HFFc6 (cell line): ENCODE measurements around the gene TSN. TPM values are rescaled to one million over a fixed set of nuclear protein-coding genes. Genes with fewer than 3 reads are reported as not detected.
"Not testable (repeated sequence)": the region's sequence is repeated elsewhere in the genome, so short reads cannot be mapped to it uniquely, and the experiment has no call there.

Experiments used
- DNase-seq: peaks from one replicate; pipeline ENCODE4 v3.0.0-alpha.2; 2018
- H3K27ac Mint-ChIP-seq: 2 replicates; pipeline ENCODE4 v1.8.0; 2020; ENCODE audit warnings: mild to moderate bottlenecking, mixed read lengths
- H3K27me3 Mint-ChIP-seq: 2 replicates; pipeline ENCODE4 v1.8.0; 2021; ENCODE audit warnings: mild to moderate bottlenecking, moderate library complexity, mixed read lengths; ENCODE audit not compliant: insufficient read depth
- H3K36me3 Mint-ChIP-seq: 2 replicates; pipeline ENCODE4 v1.8.0; 2021; ENCODE audit warnings: low read depth, mixed read lengths
- H3K4me1 Mint-ChIP-seq: 2 replicates; pipeline ENCODE4 v1.8.0; 2020; ENCODE audit warnings: low read depth, mixed read lengths
- H3K4me3 Mint-ChIP-seq: 2 replicates; pipeline ENCODE4 v1.8.0; 2020; ENCODE audit warnings: mild to moderate bottlenecking, moderate library complexity, mixed read lengths
- H3K9me3 Mint-ChIP-seq: 2 replicates; pipeline ENCODE4 v1.8.0; 2020; ENCODE audit warnings: mild to moderate bottlenecking, mixed read lengths
- total RNA-seq, 6 experiments: library from RNA; stranded (reverse); fragmentation: NEBNext Ultra II Directional; extraction: Animal tissue kit (Norgen Biotek cat#: 25700); gene quantifications; 2 replicates in 1 of 6; 3 replicates in 5 of 6; pipeline ENCODE4 v1.2.3, GENCODE V29; 2021
- TF ChIP-seq, protein P1 (sequence below): fragments of 200-600 bp; sonication (generic); IDR thresholded peaks from 2 replicates; pipeline ENCODE4 v1.5.0; 2021; ENCODE audit warnings: antibody characterized with exemption, mild to moderate bottlenecking

The TSN gene
- total RNA-seq, 6 experiments from 2014 or later: 74.8 to 91.2 (median 83.2) TPM

- Mint-ChIP-seq H3K4me1 (0 out of 2 replicates have a peak, but pooled peaks cover 5% of the 10 kb centered on the region), H3K27me3 (peaks cover 17% of the 10 kb centered on the region), H3K27ac (no peak overlapping the region), H3K9me3 (no peaks in the 10 kb centered on the region), H3K4me3 (no peak overlapping the region), H3K36me3 (no peaks in the 10 kb centered on the region)
- TF ChIP-seq, protein P1, sequence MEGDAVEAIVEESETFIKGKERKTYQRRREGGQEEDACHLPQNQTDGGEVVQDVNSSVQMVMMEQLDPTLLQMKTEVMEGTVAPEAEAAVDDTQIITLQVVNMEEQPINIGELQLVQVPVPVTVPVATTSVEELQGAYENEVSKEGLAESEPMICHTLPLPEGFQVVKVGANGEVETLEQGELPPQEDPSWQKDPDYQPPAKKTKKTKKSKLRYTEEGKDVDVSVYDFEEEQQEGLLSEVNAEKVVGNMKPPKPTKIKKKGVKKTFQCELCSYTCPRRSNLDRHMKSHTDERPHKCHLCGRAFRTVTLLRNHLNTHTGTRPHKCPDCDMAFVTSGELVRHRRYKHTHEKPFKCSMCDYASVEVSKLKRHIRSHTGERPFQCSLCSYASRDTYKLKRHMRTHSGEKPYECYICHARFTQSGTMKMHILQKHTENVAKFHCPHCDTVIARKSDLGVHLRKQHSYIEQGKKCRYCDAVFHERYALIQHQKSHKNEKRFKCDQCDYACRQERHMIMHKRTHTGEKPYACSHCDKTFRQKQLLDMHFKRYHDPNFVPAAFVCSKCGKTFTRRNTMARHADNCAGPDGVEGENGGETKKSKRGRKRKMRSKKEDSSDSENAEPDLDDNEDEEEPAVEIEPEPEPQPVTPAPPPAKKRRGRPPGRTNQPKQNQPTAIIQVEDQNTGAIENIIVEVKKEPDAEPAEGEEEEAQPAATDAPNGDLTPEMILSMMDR: peak; percentile 80
- peak; percentile 60 for DNase-seq
These were observed 55.8 kb downstream of the TSN start for GRCh38 chr2:121810959-121811853.

- H3K27me3 Mint-ChIP-seq: peaks cover 21% of the 10 kb centered on the region
- H3K4me3 Mint-ChIP-seq, H3K9me3 Mint-ChIP-seq, H3K36me3 Mint-ChIP-seq, H3K4me1 Mint-ChIP-seq, DNase-seq, H3K27ac Mint-ChIP-seq: not testable (repeated sequence)
These were observed 57.6 kb downstream of the TSN start for GRCh38 chr2:121813083-121813482.

DNA sequence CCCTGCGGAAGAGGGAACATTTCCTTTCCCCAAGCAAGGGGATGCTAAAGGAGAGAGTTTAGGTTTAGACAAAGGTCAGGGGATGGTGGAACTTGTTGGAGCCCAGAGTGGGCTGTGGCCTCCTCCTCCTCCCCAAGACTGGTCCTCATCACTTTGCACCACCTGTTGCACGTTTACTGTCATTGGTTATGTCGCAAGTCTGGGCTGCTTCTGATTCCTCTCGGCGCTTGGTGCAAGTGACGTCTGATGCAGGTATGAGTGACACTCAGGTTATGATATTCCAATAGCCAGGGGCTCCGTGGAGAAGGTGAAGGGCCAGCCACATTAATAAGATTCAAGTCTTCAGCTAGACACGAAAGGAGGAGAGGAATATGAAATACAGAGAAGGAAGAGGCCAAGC lies 59.8 kb downstream of the TSN start:
- Mint-ChIP-seq H3K9me3 (peaks cover 8% of the 10 kb centered on the region), H3K36me3 (no peaks in the 10 kb centered on the region), H3K4me1 (0 out of 2 replicates have a peak, but pooled peaks cover 5% of the 10 kb centered on the region), H3K27ac (no peak overlapping the region), H3K27me3 (peaks cover 28% of the 10 kb centered on the region), H3K4me3 (no peak overlapping the region)
- TF ChIP-seq, protein P1: no peak
- DNase-seq: no peak

DNA sequence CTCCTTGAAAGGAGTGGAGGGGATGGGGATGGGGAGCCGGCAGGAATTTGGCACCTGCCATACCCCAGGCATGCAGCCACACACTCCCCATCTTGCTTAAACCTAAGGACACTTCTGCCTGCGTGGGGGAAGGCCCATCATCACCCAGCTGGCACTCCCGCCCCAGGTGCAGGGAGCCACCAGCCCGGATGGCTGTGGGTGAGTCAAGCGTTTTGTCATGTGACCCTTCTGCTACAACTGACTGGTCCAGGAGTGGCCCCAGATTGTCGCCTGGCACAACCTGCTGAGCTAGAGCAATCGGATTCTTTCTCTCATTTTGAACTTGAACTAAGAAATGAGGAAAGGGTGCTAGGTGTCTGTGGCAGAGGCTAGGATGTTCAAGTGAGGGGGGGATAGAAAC lies 61.3 kb downstream of the TSN start:
- no peaks in the 10 kb centered on the region for H3K4me1 Mint-ChIP-seq
- H3K27me3 Mint-ChIP-seq: peaks cover 32% of the 10 kb centered on the region
- no peaks in the 10 kb centered on the region for H3K36me3 Mint-ChIP-seq
- H3K9me3 Mint-ChIP-seq: peaks cover 8% of the 10 kb centered on the region
- H3K27ac Mint-ChIP-seq: no peak overlapping the region
- TF ChIP-seq, protein P1: no peak
- DNase-seq: no peak
- no peak overlapping the region for H3K4me3 Mint-ChIP-seq

DNA sequence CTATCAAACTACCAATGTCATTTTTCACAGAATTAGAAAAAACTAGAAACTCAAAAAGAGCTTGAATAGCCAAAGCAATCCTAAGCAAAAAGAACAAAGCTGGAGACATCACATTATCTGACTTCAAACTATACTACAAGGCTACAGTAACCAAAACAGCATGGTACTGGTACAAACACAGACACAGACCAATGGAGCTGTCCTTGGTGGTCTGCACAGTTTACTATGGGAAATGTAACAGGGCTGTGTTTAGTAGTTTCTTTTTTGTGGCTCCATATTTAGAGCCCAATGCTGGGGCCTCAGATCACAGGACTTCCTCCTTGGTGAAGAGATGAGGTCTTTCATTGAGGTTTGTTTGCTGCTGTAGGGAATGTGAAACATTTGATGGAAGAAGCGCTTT lies 61.9 kb downstream of the TSN start:
- H3K27me3 Mint-ChIP-seq: peaks cover 32% of the 10 kb centered on the region
- H3K27ac Mint-ChIP-seq, H3K36me3 Mint-ChIP-seq, DNase-seq, H3K4me3 Mint-ChIP-seq, H3K4me1 Mint-ChIP-seq, H3K9me3 Mint-ChIP-seq: not testable (repeated sequence)

Other genes with a start within 250 kb of the TSN start
- gene RNU4ATAC, start 224.8 kb upstream of the TSN start, total RNA-seq: not detected
- gene CLASP1, start 106.2 kb upstream of the TSN start, total RNA-seq: 10 to 100 TPM; 38.2 to 49.0 (median 41.1) TPM
- 10 to 100 TPM; 67.2 to 82.4 (median 73.3) TPM for gene NIFK, start 18.8 kb upstream of the TSN start, total RNA-seq